Measurements from ENCODE around the gene FLT3LG.
A peak's percentile ranks its signal among the peaks of the same experiment; 100 is the strongest.

The FLT3LG gene, protein sequence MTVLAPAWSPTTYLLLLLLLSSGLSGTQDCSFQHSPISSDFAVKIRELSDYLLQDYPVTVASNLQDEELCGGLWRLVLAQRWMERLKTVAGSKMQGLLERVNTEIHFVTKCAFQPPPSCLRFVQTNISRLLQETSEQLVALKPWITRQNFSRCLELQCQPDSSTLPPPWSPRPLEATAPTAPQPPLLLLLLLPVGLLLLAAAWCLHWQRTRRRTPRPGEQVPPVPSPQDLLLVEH

DNA sequence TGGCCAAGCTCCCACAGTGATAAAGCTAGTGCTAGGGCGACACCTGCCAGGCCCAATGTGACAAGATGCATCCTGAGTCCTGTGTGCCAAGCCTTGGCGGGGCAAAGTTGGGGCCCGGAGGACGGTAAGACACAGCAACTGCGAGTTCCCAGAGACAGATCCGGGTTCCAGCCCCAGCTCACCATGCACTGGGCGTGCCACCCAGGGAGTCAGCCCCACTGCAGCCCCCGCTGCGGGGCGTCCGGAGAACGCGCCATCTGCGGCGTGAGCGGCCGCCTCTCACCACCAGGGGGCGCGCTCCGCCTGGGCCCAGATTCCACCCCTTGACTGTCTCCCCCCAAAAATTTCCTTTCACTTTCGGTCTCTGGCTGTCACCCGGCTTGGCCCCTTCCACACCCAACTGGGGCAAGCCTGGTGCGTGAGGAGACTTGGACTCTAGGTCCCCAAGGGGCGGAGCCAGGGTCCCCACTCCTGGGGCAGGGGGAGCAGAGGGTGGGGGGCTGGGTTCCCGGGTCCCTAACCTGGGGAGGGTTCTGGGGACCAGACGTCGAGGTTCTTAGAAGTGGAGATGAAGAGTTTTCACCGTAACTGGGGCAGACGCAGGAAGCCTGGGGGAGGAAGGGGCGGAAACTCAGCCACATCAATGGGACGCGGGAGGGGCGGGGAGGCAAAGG lies at the start of gene FLT3LG:
TSS of gene FLT3LG (plus strand) at position 348 of the 674 bp plus-strand sequence. CDS start 425 bp downstream, outside the sequence.
- H3K4me3 ChIP-seq (ENCODE audit: low read depth, low read length) = peak within 1 kb of the TSS; percentile 24

DNA sequence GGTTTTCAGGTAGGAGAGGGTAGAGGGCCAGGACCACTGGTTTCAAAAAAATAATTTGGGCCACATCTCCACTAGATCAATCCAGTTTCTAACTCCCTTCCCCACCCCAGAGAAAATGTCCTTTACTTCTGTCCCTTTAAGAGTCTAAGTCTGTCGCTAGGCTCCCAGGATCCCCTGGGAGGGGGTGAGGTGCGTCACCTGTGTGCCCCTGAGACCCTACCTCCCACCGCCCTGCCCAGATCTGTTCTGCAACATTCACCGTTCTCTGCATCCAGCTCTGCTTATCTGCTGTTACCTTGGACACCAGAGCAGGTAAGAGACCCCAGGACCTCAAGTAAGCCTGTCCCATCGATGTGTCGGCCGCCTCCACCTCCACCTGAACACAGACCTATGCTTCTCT lies 48.8 kb upstream of the FLT3LG start, which contains the start of gene GFY:
TSS of gene GFY (plus strand) at position 211 of the 400 bp plus-strand sequence. CDS start 1,043 bp downstream, outside the sequence.
- H3K4me3 ChIP-seq (ENCODE audit: low read depth, low read length) = no peak within 1 kb of the TSS

DNA sequence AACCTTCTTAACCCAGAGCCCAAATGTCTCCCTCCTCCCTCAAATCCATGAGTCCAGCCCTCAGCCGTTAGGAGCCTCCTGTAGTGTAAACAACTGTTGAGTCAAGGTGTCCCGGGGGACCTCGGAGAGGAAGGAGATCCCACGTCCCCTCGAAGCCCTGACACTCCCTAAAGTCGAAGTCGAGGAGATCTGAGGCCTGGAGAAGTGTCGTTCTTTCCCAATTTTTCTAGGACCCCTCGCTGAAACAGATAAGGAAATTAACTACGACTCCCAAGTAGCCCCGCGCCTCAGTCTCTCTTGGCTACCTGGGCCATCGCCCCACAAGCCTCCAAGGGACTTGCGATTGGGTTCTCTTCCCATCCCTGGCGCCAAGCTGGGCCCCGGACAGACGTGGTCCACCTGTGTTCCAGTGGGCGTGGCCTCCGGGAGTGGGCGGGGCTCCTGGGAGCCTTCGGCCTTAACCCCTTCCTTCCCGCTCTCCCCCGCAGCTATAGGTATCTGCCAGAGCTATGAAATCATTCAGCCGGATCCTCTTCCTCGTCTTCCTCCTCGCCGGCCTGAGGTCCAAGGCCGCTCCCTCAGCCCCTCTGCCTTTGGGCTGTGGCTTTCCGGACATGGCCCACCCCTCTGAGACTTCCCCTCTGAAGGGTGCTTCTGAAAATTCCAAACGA lies 48.0 kb upstream of the FLT3LG start:
- no peak overlapping the region for H3K4me3 ChIP-seq (ENCODE audit: low read depth, low read length)

DNA sequence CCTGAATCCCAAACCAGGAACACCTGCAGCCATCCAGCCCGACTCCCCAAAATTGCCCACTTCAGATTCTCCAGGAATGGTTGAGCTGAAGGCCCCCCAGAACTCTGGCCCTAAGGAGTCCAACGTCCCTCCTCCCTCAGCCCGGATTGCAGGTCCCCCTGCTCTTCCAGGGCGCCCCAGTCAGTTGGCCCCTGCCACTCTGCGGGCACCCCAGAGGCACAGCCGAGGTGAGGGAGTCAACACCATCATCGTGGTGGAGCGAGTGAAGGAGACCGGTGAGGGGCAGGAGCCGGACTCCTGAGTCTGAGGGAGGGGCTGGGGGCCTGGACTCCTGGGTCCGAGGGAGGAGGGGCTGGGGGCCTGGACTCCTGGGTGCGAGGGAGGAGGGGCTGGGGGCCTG lies 46.7 kb upstream of the FLT3LG start:
- no peak overlapping the region for H3K4me3 ChIP-seq (ENCODE audit: low read depth, low read length)

DNA sequence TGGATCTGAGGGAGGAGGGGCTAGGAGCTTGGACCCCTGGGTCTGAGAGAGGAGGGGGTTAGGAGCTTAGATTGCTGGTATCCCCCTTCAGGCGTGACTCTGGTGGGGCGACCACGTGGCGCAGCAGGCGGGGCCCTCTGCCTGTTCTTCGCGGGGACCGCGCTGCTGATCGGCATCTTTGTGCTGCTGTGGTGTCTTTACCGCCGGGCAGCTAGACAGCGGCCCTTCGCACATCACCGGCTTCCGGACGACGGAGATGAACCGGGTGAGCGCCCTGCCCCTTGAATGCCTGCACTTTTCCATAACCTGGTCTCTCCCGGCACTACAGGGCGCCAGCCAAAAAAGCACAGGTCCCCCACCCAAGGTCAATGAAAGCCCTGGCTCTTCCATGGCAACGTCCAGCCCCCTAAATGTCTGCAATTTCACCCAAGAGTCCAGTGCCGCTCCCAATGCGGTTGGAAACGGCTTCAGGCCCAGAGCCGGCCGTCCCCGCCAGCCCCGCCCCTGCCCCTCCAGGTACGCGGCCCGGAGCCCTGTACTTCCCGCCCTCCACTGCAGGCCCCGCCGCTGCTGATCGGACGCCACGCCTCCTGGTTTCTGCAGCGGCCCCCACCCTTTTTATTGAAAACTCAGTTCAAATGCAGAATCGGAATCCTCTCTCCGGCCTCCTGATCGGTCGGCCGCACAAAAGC lies 46.0 kb upstream of the FLT3LG start:
- H3K4me3 ChIP-seq (ENCODE audit: low read depth, low read length) = peak overlapping the region; percentile 37

DNA sequence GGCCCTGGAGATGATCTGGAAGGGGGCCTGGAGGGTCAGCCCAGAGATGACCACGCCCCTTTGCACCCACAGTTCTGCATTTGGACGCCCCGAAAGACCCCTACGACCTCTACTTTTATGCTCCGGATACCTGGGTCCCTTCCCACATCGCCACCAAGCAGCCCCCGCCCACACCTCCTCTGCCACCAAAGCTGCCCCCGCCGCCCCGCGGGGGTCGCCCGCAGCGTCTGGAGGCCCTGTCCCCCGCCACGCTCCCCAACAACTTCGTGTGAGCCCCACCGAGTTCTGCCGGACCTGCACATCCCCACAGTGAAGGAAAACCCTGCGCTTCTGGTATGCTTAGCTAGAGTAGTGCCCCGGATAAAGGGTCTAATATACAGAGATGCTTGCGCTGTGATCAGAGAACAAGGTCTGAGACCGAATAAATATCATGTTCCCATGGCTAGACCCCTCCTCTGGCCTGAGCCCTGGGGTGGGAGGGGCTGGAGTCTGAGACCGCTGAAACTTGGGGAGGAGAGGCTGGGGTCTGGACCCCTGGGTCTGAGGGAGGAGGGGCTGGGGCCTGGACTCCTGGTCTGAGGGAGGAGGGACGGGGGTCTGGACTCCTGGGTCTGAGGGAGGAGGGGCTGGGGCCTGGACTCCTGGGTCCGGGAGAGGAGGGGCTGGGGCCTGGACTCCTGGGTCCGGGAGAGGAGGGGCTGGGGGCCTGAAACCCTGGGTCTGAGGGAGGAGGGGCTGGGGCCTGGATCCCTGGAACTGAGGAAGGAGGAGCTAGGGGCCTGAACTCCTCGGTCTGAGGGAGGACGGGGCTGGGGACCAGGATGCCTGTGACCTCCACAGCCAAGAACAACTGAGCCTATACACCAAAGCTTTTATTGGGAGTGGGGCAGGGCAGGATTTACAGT lies 45.2 kb upstream of the FLT3LG start:
- peak overlapping the region; percentile 4 for H3K4me3 ChIP-seq (ENCODE audit: low read depth, low read length)

DNA sequence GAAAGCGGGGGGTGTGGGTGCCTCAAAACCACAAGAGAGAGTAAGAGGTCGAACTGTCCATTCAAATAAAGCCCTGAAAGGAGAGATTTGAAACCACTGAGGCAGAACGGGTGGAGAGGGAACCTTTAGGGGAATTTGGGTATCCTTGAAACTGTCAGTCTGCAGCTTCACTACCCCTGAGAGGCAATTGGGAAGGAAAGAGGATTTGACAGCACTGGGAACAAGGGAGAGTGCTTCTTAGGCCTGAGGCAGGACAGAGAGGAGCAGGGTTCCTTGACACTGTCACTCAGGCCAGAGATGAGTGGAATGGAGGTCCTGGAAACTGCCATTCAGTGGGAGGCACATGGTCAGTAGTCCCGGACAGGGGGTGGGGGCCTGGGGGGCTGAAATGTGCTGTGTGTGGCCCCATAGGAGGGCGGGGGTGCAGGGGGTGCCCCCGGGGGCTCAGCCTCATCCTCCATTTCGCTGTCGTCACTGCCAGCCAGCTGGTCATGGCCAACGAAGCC lies 43.8 kb upstream of the FLT3LG start:
- no peak overlapping the region for H3K4me3 ChIP-seq (ENCODE audit: low read depth, low read length)

DNA sequence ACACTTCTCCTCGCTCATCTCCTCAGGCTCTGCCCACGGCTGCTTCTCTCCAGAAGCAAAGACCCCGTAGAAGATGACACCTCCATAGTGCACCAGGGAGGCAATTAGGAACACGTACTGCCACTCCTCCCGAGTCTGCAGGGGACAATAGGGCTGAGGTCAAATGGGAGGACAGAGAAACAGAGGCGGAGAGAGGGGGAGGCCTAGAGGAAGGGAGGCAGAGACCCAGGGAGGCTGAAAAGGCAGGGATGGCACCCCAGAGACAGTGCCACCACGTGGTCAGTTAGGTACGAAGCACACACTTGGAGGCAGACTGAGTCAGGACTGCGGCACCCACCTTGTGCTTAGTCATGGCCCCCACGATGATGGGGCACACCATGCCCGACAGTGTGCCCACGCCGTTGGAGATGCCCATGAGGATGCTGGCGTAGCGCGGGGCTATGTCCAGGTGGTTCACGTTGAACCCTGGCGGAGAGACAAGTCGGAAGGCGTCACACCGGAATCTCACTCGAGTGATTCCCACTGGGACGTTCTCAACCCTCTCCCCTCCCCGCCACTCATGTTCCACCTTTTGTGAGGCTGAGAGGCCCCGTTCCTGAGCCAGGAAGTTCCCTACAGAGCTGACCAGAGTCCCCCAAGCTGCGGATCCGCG lies 43.2 kb upstream of the FLT3LG start:
- no peak overlapping the region for H3K4me3 ChIP-seq (ENCODE audit: low read depth, low read length)

DNA sequence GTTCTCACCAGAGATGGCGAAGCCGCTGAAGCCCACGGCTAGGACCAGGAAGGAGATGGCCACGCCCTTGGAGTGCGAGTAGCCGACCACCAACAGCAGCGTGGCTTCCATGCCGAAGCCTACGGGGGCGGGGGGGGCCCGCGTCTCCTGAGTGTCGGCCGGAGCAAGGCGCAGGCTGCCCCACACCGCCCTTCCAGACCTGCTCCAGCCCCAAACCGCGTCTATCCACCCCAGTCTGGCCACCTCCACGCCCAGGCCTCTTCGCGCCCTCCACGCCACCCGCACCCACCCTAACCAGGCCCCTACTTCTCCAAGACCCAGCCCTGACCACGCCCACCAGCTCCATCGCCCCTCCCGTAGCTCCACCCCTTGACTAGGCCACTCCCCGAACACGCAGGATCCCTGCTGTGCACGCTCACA lies 42.7 kb upstream of the FLT3LG start:
- H3K4me3 ChIP-seq (ENCODE audit: low read depth, low read length) = no peak overlapping the region

DNA sequence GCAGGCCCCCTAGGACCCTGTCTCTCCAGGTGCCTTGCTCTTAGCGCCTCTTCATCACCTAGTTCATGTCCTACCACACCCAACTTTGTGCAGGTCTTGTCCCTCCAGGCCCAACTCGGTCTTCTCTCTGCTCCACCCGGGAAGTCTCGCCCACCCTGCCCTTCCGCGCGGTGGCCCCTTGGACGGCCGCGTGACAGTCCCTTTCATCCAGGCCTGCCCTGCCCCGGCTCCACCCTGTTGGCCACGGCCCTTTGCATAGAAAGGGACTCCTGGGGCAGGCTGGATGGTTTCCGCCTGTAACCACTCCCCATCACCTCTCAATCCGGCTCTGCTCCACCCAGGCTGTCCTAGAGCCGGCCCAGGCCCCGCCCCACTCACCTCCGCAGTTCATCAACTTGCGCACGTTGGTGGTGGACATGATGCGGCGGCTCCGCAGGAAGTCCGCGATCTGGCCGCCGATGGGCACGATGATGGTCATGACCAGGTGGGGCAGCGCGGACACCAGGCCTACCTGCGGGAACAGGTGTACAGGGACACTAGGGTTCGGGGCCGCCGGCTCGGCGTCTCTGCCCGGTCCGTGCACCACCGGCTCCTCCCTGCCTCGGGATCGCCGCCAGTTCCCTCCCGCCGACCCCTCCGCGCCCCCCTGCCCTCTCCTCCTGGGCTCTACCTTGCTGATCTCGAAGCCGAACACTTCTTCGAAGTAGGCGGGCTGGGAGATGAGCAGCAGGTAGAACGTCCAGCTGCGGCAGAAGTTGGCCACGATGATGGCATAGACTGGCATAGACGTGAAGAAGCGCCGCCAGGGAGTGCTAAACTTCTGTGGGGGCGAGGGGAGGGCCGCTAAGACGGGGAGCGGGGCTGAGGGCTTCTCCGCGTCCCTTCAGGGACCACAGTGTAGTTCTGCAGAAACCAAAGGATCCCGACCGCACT lies 41.6 kb upstream of the FLT3LG start:
- peak overlapping the region; percentile 44 for H3K4me3 ChIP-seq (ENCODE audit: low read depth, low read length)

DNA sequence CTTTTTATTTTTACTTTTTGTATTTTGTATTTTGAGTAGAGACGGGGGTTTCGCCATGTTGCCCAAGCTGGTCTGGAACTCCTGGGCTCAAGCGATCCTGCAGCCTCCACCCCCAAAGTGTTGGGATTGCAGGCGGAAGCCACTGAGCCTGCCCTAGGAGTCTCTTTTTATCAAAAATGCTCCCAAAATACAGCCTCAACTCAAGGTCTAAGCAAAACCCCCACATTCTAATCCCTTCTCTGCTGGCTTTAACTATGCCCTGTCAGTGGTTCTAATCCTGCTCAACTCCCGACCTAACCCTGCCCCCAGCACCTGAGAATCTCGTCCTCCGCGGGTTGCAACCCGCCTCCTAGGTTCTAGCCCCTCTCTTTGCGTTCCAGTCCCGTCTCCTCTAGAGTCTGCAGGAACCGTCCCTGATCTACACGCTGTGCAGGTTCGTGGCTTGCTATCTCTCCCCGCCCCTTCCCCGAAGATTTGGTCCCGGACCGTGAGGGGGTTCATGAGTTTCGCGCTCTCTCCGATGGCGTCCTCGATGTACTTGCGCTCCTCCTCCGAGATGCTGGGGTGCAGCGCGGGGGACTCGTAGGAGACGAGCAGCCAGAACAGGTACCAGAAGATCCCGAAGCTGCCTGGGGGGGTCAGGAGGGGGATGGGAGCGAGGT lies 40.6 kb upstream of the FLT3LG start:
- no peak overlapping the region for H3K4me3 ChIP-seq (ENCODE audit: low read depth, low read length)

DNA sequence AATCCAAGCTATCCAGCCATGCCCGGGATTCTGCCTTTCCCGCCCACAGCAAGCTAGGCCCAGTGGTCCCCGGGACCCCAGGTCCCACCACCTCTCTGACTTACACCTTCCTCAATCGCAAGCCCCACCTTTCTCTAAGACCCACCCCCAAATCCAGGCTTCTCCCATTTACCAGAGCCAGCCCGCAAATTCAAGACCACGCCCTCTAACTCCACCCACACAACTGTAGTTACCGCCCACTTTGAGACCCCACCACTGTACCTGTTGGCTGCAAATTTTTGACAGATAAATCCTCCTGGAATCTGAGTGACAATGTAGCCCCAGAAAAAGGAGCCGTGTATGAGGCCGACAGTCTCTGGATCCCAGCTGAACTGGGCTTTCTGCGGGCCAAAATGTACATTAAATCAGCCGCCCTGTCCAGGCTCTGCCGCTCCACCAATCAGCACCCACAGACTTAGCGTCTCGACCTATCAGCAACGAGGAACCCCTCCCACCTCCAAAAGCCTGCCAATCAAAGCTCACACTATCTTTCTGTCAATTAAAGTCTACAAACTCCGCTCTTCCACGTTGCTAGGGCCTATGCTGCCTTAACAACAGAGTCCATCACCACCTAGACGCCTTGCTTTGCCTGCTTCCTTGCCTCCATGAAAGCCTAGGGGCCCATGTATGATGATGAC lies 39.0 kb upstream of the FLT3LG start:
- no peak overlapping the region for H3K4me3 ChIP-seq (ENCODE audit: low read depth, low read length)

DNA sequence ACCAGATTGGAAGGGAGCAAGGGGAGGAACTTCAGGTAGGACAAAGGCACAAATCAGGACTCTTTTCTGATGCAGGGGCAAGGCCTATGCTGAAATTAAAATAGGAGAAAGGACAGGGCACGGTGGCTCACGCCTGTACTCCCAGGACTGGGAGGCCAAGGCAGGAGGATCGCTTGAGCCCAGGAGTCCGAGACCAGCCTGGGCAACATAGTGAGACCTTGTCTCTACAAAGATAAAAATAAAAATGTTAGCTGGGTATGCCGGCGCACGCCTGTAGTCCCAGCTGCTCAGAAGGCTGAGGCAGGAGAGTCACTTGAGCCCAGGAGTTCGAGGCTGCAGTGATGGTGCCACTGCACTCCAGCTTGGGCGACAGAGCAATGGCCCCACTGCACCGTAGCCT lies 38.3 kb upstream of the FLT3LG start:
- H3K4me3 ChIP-seq (ENCODE audit: low read depth, low read length) = no peak overlapping the region

DNA sequence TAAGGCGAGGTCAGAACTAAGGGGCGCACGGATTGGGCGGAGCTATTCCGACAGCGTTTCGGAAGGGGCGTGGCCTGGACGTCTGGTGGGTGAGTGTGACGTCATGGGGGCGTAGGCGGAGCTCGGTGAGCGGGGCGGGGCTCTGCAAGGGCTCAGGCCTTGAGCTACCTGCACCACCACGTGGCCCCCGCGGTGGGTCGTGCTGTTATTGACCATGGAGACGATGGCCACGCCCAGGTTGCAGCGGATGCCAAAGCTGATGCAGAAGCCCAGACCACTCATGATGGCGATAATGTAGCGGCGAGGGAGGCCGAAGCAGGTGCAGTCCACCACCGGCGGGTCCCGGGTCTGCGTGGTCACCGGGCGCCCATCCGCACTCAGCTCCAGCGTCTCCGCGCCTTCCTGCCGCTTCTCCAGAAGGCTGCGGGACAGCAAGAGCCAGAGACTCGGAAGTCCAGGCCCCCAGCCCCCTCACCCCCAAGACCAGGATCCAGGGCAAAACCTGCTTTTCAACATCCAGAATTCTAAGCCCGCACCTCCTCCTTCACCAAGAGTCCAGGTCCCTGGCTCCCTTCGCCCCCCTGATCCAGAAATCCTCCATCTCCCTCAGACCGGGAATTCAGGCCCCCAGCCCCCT lies 37.5 kb upstream of the FLT3LG start:
- H3K4me3 ChIP-seq (ENCODE audit: low read depth, low read length) = no peak overlapping the region

DNA sequence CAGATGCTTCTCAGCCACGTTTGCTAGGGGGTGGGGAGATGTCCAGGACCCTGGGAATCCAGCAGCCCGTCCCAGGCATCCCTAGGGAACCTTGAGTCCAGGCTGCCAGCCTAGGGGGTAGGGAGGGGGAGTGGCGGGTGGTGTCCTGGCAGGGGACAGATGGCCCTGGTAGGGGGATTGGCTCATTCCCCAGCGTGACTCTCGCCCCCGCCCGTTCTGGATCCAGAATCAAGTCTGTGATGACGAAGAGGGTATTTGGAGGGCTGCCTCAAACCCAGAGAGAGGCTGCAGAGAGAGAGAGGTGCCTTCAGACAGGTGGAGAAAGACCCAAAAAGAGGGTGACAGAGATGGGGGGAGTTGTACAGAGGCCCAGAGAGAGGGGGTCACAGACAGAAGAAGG lies 36.8 kb upstream of the FLT3LG start:
- H3K4me3 ChIP-seq (ENCODE audit: low read depth, low read length) = no peak overlapping the region

DNA sequence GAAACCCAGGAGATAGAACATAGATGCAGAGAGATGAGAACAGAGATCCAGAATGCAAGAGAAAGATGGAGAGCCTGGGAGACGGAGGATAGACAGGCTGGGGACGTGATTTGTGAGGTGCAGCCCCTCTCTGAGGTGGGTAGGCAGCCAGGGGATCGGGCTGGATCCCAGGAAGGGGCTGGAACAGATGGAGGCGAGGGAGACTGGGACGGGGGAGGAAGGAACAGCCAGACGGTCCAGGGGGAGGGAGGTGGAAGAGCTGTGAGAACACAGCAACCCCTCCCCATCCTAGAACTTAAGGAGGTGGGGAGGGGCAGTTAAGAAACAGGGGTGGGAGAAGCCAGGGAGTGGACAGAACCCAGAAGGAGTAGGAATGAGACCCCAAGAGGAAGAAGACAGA lies 35.8 kb upstream of the FLT3LG start:
- no peak overlapping the region for H3K4me3 ChIP-seq (ENCODE audit: low read depth, low read length)

DNA sequence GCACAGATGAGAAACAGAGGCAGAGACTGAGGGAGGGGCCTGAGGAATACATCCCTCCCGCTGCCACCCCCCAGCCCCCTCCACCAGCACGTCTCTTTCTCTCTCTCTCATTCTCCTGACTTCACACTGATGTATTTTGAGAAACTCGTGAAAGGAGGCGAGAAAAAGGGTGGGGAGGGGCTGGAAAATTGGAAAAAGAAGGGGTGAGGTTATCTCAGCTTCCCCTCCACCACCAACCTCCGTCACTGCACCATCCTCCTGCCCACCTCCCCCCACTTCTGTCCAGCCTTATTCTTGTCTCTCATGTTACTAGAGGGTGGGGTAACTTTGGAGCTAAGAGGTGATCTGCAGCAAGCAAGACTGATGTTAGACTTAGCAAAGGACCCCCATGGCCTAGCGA lies 34.2 kb upstream of the FLT3LG start:
- H3K4me3 ChIP-seq (ENCODE audit: low read depth, low read length) = no peak overlapping the region

Data from iPS-11a (cell line).